GM12878 (cell line): ENCODE measurements around the gene MRPL36. TPM values are rescaled to one million over a fixed set of nuclear protein-coding genes. Genes with fewer than 3 reads are reported as not detected.

Experiments
- ATAC-seq: fragments of 200-7000 bp; cut with Tn5 transposase; 3 replicates; pipeline ENCODE4 v1.9.1; 2020; ENCODE audit warnings: mild to moderate bottlenecking, moderate library complexity
- BruUV-seq: library from RNA; stranded (reverse); fragments of 400-500 nt; replicated peaks from 2 replicates; lab custom pipeline; 2021; lab: Mats Ljungman, UMichigan
- CTCF ChIA-PET: fragments of 300-600 bp; sonication (Branson Sonifier 250); formaldehyde crosslinking; extraction: SDS; loops from one replicate; lab custom pipeline; 2021; ENCODE audit warnings: inconsistent platforms; lab: Yijun Ruan, JAX
- POLR2A ChIA-PET: fragments of 350-600 bp; formaldehyde crosslinking; extraction: SDS; loops from one replicate; lab custom pipeline; 2021; ENCODE audit warnings: inconsistent platforms; lab: Charles Lee
- RAD21 ChIA-PET: fragments of 300-600 bp; sonication (Branson Sonifier 250); formaldehyde crosslinking; loops from one replicate; lab custom pipeline; 2023; ENCODE audit warnings: antibody characterized with exemption; ENCODE audit not compliant: unreplicated experiment; lab: Charles Lee
- SMC1A ChIA-PET: fragments of 300-600 bp; sonication (Branson Sonifier 250); formaldehyde crosslinking; loops from one replicate; lab custom pipeline; 2023; ENCODE audit not compliant: unreplicated experiment, uncharacterized antibody; lab: Charles Lee
- DNase-seq: peaks from one replicate; pipeline ENCODE4 v3.0.0-alpha.2; 2011; ENCODE audit warnings: low read depth, low spot score
- FAIRE-seq: peaks from 3 replicates; lab custom pipeline; 2011; peaks lifted over from hg19 to GRCh38; lab: Jason Lieb, UNC
- H2AFZ ChIP-seq: 2 replicates; pipeline ENCODE4 v1.6.0; 2011; ENCODE audit warnings: low read depth, low read length, control low read depth; ENCODE audit not compliant: control insufficient read depth
- H3K27ac ChIP-seq: 2 replicates; pipeline ENCODE4 v1.5.1; 2011; ENCODE audit warnings: control low read depth; ENCODE audit not compliant: control insufficient read depth, insufficient read depth
- H3K27me3 ChIP-seq, 2 experiments: replicated peaks in 1 of 2; 2 replicates each; pipeline versions ENCODE4 v1.6.0 to v1.6.1; 2011; ENCODE audit warnings: low read length in 1 of 2; ENCODE audit not compliant: control insufficient read depth in 2 of 2, insufficient read depth in 2 of 2
- H3K36me3 ChIP-seq, 2 experiments: 2 replicates each; pipeline ENCODE4 v1.5.1; 2011; ENCODE audit warnings: low read length in 1 of 2; ENCODE audit not compliant: control insufficient read depth in 2 of 2, insufficient read depth in 2 of 2
- H3K4me1 ChIP-seq: 2 replicates; pipeline ENCODE4 v1.6.1; 2011; ENCODE audit warnings: mild to moderate bottlenecking, low read length, moderate library complexity, mixed read lengths; ENCODE audit not compliant: control insufficient read depth, insufficient read depth
- H3K4me2 ChIP-seq: 2 replicates; pipeline ENCODE4 v1.6.0; 2011; ENCODE audit warnings: control low read depth; ENCODE audit not compliant: control insufficient read depth, insufficient read depth
- H3K4me3 ChIP-seq: fragments of 200-600 bp; sonication (generic); 2 replicates; pipeline ENCODE4 v1.5.1; 2016
- H3K79me2 ChIP-seq: 2 replicates; pipeline ENCODE4 v1.6.0; 2011; ENCODE audit warnings: low read length; ENCODE audit not compliant: control insufficient read depth, insufficient read depth
- H3K9ac ChIP-seq: 2 replicates; pipeline ENCODE4 v1.8.0; 2011; ENCODE audit warnings: low read length, control low read depth, mixed read lengths; ENCODE audit not compliant: control insufficient read depth, insufficient read depth
- H3K9me3 ChIP-seq: replicated peaks from 3 replicates; pipeline ENCODE4 v1.5.1; 2011; ENCODE audit warnings: mild to moderate bottlenecking, low read length; ENCODE audit not compliant: control insufficient read depth, insufficient read depth
- H4K20me1 ChIP-seq: 2 replicates; pipeline ENCODE4 v1.6.0; 2011; ENCODE audit not compliant: control insufficient read depth, insufficient read depth
- ATF3 ChIP-seq: IDR thresholded peaks from 2 replicates; pipeline ENCODE4 v1.6.1; 2011; ENCODE audit warnings: low read depth, mild to moderate bottlenecking, low read length, moderate library complexity, borderline replicate concordance; ENCODE audit errors: extremely low read depth
- HDAC2 ChIP-seq: fragments of 200-600 bp; sonication (generic); IDR thresholded peaks from 2 replicates; pipeline ENCODE4 v1.6.1; 2017
- NBN ChIP-seq: fragments of 450-650 bp; IDR thresholded peaks from 2 replicates; pipeline ENCODE4 v1.6.1; 2016
- PBX3 ChIP-seq: IDR thresholded peaks from 2 replicates; pipeline ENCODE4 v1.6.1; 2011; ENCODE audit warnings: mild to moderate bottlenecking, low read depth, low read length, moderate library complexity; ENCODE audit not compliant: insufficient replicate concordance
- PRDM15 ChIP-seq: fragments of 450-650 bp; formaldehyde crosslinking; IDR thresholded peaks from 2 replicates; pipeline ENCODE4 v1.4.0; 2020; ENCODE audit warnings: mild to moderate bottlenecking, moderate library complexity
- REST ChIP-seq: IDR thresholded peaks from 2 replicates; pipeline ENCODE4 v1.6.1; 2012; ENCODE audit warnings: mild to moderate bottlenecking, low read depth, low read length
- SMC3 ChIP-seq: IDR thresholded peaks from 2 replicates; pipeline ENCODE4 v1.6.1; 2011; ENCODE audit warnings: low read length, improper control_type of control experiment, borderline replicate concordance
- SUPT20H ChIP-seq: IDR thresholded peaks from 2 replicates; pipeline ENCODE4 v1.6.1; 2011; ENCODE audit warnings: low read depth, mild to moderate bottlenecking, low read length, moderate library complexity, borderline replicate concordance; ENCODE audit not compliant: control insufficient read depth
- ZBTB33 ChIP-seq: fragments of 450-650 bp; IDR thresholded peaks from 2 replicates; pipeline ENCODE4 v1.6.1; 2017; ENCODE audit warnings: mild to moderate bottlenecking
- WGBS: methylation state at CpG from one replicate; pipeline ENCODE4 v1.1.6; 2016; ENCODE audit warnings: low lambda C conversion rate; ENCODE audit not compliant: insufficient replicate concordance, insufficient coverage; ENCODE audit errors: missing lambda C conversion rate; 5-methylcytosine and 5-hydroxymethylcytosine counted together
- in situ Hi-C: fragments of 300-500 bp; cut with MboI; formaldehyde crosslinking; loops from 9 replicates; pipeline ENCODE4 v1.14.3; 2018; ENCODE audit warnings: mixed read lengths
- intact Hi-C: fragments of 100-400 bp; cut with micrococcal nuclease; formaldehyde crosslinking; loops from one replicate; pipeline ENCODE4 v1.14.2; 2022; ENCODE audit not compliant: unreplicated experiment
- polyA plus RNA-seq, 11 experiments: library from polyadenylated mRNA; depleted of rRNA in 4 of 11; unstranded in 6 of 11; stranded (reverse) in 5 of 11; fragments of >200 nt; fragmentation: Nextera tagmentation in 4 of 11; fragmentation: Illumina TruSeq in 1 of 11; extraction: Ambion mirVana in 4 of 11; extraction: Trizol in 1 of 11; gene quantifications; 1 replicate in 1 of 11; 2 replicates in 10 of 11; pipeline versions ENCODE4 v1.2.1 to v1.2.3, GENCODE V29; 2011 to 2016; ENCODE audit warnings: inconsistent platforms in 2 of 11, missing spikeins in 2 of 11, low read depth in 1 of 11
- total RNA-seq, 4 experiments: library from RNA; depleted of rRNA in 3 of 4; stranded (reverse); fragments of >200 nt in 3 of 4; fragmentation: Illumina TruSeq in 1 of 4; extraction: Trizol in 1 of 4; gene quantifications; 2 replicates each; pipeline versions ENCODE4 v1.2.1 to v1.2.3, GENCODE V29; 2013 to 2021

The MRPL36 gene
- total and polyA plus RNA-seq, 10 of the 15 experiments (the other 5 are each of a cell fraction or from before 2014, with no cell fraction given), result 89.2 to 559 (median 152) TPM

GRCh38 chr5:1779021-1779680 lies 20.5 kb downstream of the MRPL36 start:
- FAIRE-seq (no peak), DNase-seq (no peak), ATAC-seq (no peak)
- ChIA-PET RAD21 (no interaction called here), CTCF (interaction anchor here (1.2 kb wide), 1 partner anchor 20 kb away, joined by 3 read pairs; the partner anchor contains the start of gene MRPL36), SMC1A (no interaction called here), POLR2A (interaction anchor here (1.6 kb wide), 1 partner anchor 11 kb away, joined by 3 read pairs; no protein-coding TSS in a partner anchor)
- Histone ChIP-seq H3K27ac (no peak overlapping the region), H3K4me3 (no peak overlapping the region), H3K4me2 (no peak overlapping the region), H4K20me1 (no peaks in the 10 kb centered on the region), H3K4me1 (peaks cover 25% of the 10 kb centered on the region), H3K27me3 (no peaks in the 10 kb centered on the region), H2AFZ (no peak overlapping the region), H3K9ac (no peak overlapping the region), H3K79me2 (no peaks in the 10 kb centered on the region), H3K9me3 (no peaks in the 10 kb centered on the region), H3K36me3 (no peaks in the 10 kb centered on the region)
- no TSS peak for BruUV-seq
- in situ Hi-C loops, result no loop called here
- intact Hi-C loops, result no loop called here
- 88% methylated on average over 32 of the region's 32 CpGs for WGBS
- no peak for TF ChIP-seq SMC3
- TF ChIP-seq REST, result no peak
- TF ChIP-seq SUPT20H, result no peak
- TF ChIP-seq HDAC2, result no peak
- no peak for TF ChIP-seq NBN
- no peak for TF ChIP-seq PBX3
- no peak for TF ChIP-seq ATF3
- no peak for TF ChIP-seq PRDM15
- no peak for TF ChIP-seq ZBTB33
